ENCODE results near the gene ZFYVE1. TPM values are rescaled to one million over a fixed set of nuclear protein-coding genes. Genes with fewer than 3 reads are reported as not detected.
A peak's percentile ranks its signal among the peaks of the same experiment; 100 is the strongest.

Gene ZFYVE1
- total and polyA plus RNA-seq, 2 of the 13 experiments (the other 11 are each of a cell fraction or from before 2014, with no cell fraction given): 2.6 to 5.3 TPM

- TF ChIP-seq GLMP (CRISPR knock-in tag; IDR thresholded peaks at IDR 0.05; ENCODE audit: borderline replicate concordance): no peak
- TF ChIP-seq KDM2A (CRISPR knock-in tag; IDR thresholded peaks at IDR 0.05; ENCODE audit: borderline replicate concordance, low read depth): peak; percentile 68
- peak; percentile 64; the same call in 1 of the 2 replicates for TF ChIP-seq POGZ (CRISPR knock-in tag; IDR thresholded peaks at IDR 0.05)
- peak; percentile 54 for TF ChIP-seq YY1 (IDR thresholded peaks at IDR 0.05; ENCODE audit: insufficient read depth, insufficient replicate concordance, low read depth, low read length)
- no peak for TF ChIP-seq ARNTL (CRISPR knock-in tag; IDR thresholded peaks at IDR 0.05)
- no peak for TF ChIP-seq ZBTB8A (CRISPR knock-in tag; IDR thresholded peaks at IDR 0.05; ENCODE audit: borderline replicate concordance, low read depth)
- TF ChIP-seq, protein P1, sequence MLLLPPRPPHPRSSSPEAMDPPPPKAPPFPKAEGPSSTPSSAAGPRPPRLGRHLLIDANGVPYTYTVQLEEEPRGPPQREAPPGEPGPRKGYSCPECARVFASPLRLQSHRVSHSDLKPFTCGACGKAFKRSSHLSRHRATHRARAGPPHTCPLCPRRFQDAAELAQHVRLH (CRISPR knock-in tag; IDR thresholded peaks at IDR 0.05; ENCODE audit: borderline replicate concordance, low read depth): 0 out of 2 replicates have a peak, but pooled peaks have one; percentile 59
- TF ChIP-seq ZBTB40 (IDR thresholded peaks at IDR 0.05): no peak
- TF ChIP-seq ZBTB40 (CRISPR knock-in tag; IDR thresholded peaks at IDR 0.05): peak; percentile 52; the same call in 1 of the 2 replicates
- no peak for TF ChIP-seq MZF1 (CRISPR knock-in tag; IDR thresholded peaks at IDR 0.05; ENCODE audit: borderline replicate concordance)
- TF ChIP-seq, protein P2, sequence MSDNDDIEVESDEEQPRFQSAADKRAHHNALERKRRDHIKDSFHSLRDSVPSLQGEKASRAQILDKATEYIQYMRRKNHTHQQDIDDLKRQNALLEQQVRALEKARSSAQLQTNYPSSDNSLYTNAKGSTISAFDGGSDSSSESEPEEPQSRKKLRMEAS (IDR thresholded peaks at IDR 0.05): peak; percentile 68
- TF ChIP-seq ISL2 (CRISPR knock-in tag; IDR thresholded peaks at IDR 0.05): no peak
- 0 out of 2 replicates have a peak, but pooled peaks have one; percentile 27 for TF ChIP-seq PAXIP1 (CRISPR knock-in tag; conservative IDR thresholded peaks at IDR 0.05)
These were observed at the start of gene ZFYVE1 (continued) for GRCh38 chr14:73026845-73027542.

Measured in HepG2 (cell line).